HG03521 (cell line): Measurements from ENCODE around the gene COX17.

Experiments used
- ATAC-seq: cut with Tn5 transposase; IDR thresholded peaks from one replicate; pipeline ENCODE4 v1.9.1; 2021; ENCODE audit warnings: mild to moderate bottlenecking, moderate library complexity; ENCODE audit not compliant: unreplicated experiment

COX17 gene

DNA sequence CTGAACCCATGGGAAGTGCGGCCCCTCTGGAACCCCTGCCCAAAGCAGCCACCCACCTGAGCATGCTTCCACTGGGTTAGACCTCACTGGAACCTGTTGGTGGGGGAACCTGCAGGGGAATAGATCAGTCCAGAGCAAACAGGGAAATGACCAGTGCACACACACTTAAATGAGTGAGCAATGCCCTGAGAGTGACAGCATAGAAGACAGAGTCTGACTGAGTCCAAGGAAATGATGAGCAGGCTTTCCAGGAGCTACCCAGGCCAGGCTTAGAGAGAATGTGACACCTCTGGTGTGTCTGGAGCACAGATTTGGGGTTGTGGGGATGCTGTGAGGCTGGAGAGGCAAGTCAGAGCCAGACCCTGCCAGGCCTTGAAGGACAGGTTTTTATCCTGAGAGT is 51.0 kb downstream of the COX17 start:
- no peak for ATAC-seq

DNA sequence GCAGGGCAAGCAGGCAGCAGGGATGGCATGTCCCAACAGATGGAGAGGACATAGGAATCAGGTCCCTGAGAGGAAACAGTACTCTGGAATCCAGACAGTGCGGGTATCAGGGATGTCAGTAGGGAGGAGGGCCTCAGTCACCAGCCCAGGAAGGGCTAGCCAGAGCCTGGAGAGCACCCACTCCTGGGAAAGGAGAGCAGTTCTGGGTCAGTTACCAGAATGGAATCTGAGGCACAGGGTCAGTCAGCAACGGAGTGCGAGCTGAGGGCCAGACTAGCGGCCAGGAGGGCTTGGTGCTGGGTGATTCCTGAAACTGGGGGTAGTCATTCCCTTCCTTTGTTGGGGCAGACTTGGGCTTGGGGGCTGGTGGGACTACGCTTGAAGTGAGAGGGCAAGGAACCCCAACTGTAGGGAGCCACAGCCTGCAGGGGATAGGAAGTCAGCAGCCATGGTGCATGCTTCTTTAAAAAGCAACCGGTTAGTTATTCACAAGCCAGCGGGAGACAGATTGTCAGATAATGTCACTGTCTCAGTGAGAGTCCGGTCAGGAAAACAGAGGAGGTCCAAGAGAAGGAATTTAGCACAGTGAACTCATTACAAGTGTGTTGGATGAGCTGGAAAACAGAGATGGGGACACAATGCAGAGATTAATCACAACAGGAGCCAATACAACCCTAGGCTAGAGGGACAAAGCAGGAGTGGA is 51.6 kb downstream of the COX17 start:
- ATAC-seq: no peak

DNA sequence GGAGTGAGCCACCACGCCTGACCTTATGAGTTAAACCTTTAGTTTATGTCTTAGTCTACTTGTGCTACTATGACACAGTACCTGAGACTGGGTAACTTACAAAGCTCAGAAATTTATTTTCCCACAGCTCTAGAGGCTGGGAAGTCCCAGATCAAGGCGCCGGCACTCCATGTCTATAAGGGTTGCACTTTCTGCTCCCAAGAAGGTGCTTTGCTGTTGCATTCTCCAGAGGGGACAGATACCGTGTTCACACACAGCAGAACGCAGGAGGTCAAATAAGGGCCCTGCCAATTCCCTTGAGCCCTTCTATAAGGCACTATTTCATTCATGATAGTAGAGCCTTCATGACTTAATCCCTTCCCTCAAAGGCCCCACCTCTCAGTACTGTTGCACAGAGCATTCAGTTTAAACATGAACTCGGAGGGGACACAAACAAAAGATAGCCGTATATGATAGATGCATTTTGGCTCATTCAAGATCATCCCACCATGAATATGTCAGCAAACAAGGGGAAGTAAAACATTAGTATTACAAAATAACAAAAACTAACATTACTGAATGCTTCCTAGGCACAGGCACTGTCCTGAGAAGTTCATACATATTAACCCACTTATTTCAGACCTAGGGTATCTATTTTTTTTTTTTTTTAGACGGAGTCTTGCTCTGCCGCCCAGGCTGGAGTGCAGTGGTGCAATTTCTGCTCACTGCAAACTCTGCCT is 53.0 kb downstream of the COX17 start:
- ATAC-seq: no peak

DNA sequence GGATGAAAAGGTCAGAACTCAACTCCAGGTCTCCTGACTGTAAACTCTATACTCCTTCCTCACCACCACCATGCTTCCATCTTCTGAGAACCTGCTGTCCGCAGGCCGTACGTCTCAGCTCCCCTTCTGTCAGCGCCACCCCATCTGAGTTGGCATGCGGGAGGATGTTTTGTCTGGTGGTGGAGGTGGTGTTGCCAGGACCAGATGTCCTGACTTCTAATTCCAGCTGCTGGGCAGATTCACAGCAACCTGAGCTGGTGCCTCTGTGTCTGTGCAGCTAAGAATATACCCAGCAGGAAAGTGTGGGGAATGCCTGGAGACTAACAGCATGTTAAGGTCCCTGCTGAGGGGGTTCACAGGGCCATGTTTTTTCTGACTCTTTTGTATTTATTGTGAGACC is 56.3 kb downstream of the COX17 start:
- ATAC-seq: no peak
